Measurements from ENCODE around the gene WDR1. TPM values are rescaled to one million over a fixed set of nuclear protein-coding genes. Genes with fewer than 3 reads are reported as not detected.

Gene WDR1
- total RNA-seq, 1 donor from 2014 or later: 200 TPM

GRCh38 chr4:10079256-10079655 lies 37.3 kb downstream of the WDR1 start:
- TF ChIP-seq, protein P1, sequence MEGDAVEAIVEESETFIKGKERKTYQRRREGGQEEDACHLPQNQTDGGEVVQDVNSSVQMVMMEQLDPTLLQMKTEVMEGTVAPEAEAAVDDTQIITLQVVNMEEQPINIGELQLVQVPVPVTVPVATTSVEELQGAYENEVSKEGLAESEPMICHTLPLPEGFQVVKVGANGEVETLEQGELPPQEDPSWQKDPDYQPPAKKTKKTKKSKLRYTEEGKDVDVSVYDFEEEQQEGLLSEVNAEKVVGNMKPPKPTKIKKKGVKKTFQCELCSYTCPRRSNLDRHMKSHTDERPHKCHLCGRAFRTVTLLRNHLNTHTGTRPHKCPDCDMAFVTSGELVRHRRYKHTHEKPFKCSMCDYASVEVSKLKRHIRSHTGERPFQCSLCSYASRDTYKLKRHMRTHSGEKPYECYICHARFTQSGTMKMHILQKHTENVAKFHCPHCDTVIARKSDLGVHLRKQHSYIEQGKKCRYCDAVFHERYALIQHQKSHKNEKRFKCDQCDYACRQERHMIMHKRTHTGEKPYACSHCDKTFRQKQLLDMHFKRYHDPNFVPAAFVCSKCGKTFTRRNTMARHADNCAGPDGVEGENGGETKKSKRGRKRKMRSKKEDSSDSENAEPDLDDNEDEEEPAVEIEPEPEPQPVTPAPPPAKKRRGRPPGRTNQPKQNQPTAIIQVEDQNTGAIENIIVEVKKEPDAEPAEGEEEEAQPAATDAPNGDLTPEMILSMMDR (IDR thresholded peaks at IDR 0.05; ENCODE audit: unreplicated experiment): no peak
- Mint-ChIP-seq H3K4me1 (ENCODE audit: low read depth) (no peaks in the 10 kb centered on the region), H3K27me3 (no peaks in the 10 kb centered on the region), H3K4me3 (ENCODE audit: low read depth) (no peak overlapping the region), H3K36me3 (ENCODE audit: insufficient read depth) (peaks cover 17% of the 10 kb centered on the region), H3K9me3 (ENCODE audit: low read depth) (no peaks in the 10 kb centered on the region), H3K27ac (peak overlapping the region; percentile 6)
- DNase-seq (ENCODE audit: low spot score, unreplicated experiment): no peak

- Mint-ChIP-seq H3K9me3 (ENCODE audit: low read depth) (no peaks in the 10 kb centered on the region), H3K27me3 (no peaks in the 10 kb centered on the region), H3K4me1 (ENCODE audit: low read depth) (no peaks in the 10 kb centered on the region), H3K36me3 (ENCODE audit: insufficient read depth) (peaks cover 17% of the 10 kb centered on the region), H3K27ac (no peak overlapping the region), H3K4me3 (ENCODE audit: low read depth) (no peak overlapping the region)
- TF ChIP-seq, protein P1 (IDR thresholded peaks at IDR 0.05; ENCODE audit: unreplicated experiment): no peak
- DNase-seq (ENCODE audit: low spot score, unreplicated experiment): no peak
Observed at GRCh38 chr4:10078481-10079233, 37.9 kb downstream of the WDR1 start.

GRCh38 chr4:10077483-10078335 lies 38.9 kb downstream of the WDR1 start:
- Mint-ChIP-seq H3K36me3 (ENCODE audit: insufficient read depth) (peaks cover 19% of the 10 kb centered on the region), H3K27ac (no peak overlapping the region), H3K4me3 (ENCODE audit: low read depth) (no peak overlapping the region), H3K27me3 (no peaks in the 10 kb centered on the region), H3K9me3 (ENCODE audit: low read depth) (no peaks in the 10 kb centered on the region), H3K4me1 (ENCODE audit: low read depth) (no peaks in the 10 kb centered on the region)
- TF ChIP-seq, protein P1 (IDR thresholded peaks at IDR 0.05; ENCODE audit: unreplicated experiment): no peak
- DNase-seq (ENCODE audit: low spot score, unreplicated experiment): no peak

GRCh38 chr4:10077076-10077475 lies 39.5 kb downstream of the WDR1 start:
- H3K27ac Mint-ChIP-seq: no peak overlapping the region
- H3K27me3 Mint-ChIP-seq: no peaks in the 10 kb centered on the region
- DNase-seq (ENCODE audit: low spot score, unreplicated experiment): no peak
- no peak overlapping the region for H3K4me3 Mint-ChIP-seq (ENCODE audit: low read depth)
- H3K4me1 Mint-ChIP-seq (ENCODE audit: low read depth): no peaks in the 10 kb centered on the region
- no peaks in the 10 kb centered on the region for H3K9me3 Mint-ChIP-seq (ENCODE audit: low read depth)
- H3K36me3 Mint-ChIP-seq (ENCODE audit: insufficient read depth): peaks cover 19% of the 10 kb centered on the region
- TF ChIP-seq, protein P1 (IDR thresholded peaks at IDR 0.05; ENCODE audit: unreplicated experiment): no peak

- H3K27me3 Mint-ChIP-seq: no peaks in the 10 kb centered on the region
- H3K27ac Mint-ChIP-seq: peak overlapping the region; percentile 16
- H3K36me3 Mint-ChIP-seq (ENCODE audit: insufficient read depth): peaks cover 17% of the 10 kb centered on the region
- H3K9me3 Mint-ChIP-seq (ENCODE audit: low read depth): no peaks in the 10 kb centered on the region
- DNase-seq (ENCODE audit: low spot score, unreplicated experiment): no peak
- TF ChIP-seq, protein P1 (IDR thresholded peaks at IDR 0.05; ENCODE audit: unreplicated experiment): no peak
- no peaks in the 10 kb centered on the region for H3K4me1 Mint-ChIP-seq (ENCODE audit: low read depth)
- H3K4me3 Mint-ChIP-seq (ENCODE audit: low read depth): no peak overlapping the region
Observed at GRCh38 chr4:10075953-10076391, 40.6 kb downstream of the WDR1 start.
